Uterus (tissue), 2 donors: ENCODE results near the gene DRD3.

Source experiments
- CTCF ChIP-seq, 4 experiments: fragments of 200-600 bp in 2 of 4; fragments of 450-650 bp in 2 of 4; sonication (generic) in 2 of 4; IDR thresholded peaks; one replicate each; pipeline ENCODE4 v1.5.1; 2016 to 2019; ENCODE audit warnings: antibody characterized with exemption in 4 of 4, mild to moderate bottlenecking in 2 of 4, moderate library complexity in 1 of 4
- POLR2A ChIP-seq, 2 donors: fragments of 450-650 bp; IDR thresholded peaks; one replicate each; pipeline ENCODE4 v1.6.1; 2016; ENCODE audit warnings: antibody characterized with exemption in 2 of 2, mild to moderate bottlenecking in 1 of 2, moderate library complexity in 1 of 2

- TF ChIP-seq CTCF (IDR thresholded peaks at IDR 0.05), result no peak
- no peak for TF ChIP-seq POLR2A (IDR thresholded peaks at IDR 0.05)
Measured at GRCh38 chr3:114171677-114172076, 7.2 kb downstream of the DRD3 start.
